HepG2 (cell line): ENCODE measurements around the gene ASGR1. TPM values are rescaled to one million over a fixed set of nuclear protein-coding genes. Genes with fewer than 3 reads are reported as not detected.

ENCODE experiments used
- ATAC-seq: fragments of 200-7000 bp; cut with Tn5 transposase; 3 replicates; pipeline ENCODE4 v1.9.1; 2020; ENCODE audit warnings: mild to moderate bottlenecking, moderate library complexity
- BruUV-seq: library from RNA; stranded (reverse); fragments of 400-500 nt; replicated peaks from 2 replicates; lab custom pipeline; 2021; lab: Mats Ljungman, UMichigan
- CTCF ChIA-PET: fragments of 300-600 bp; formaldehyde crosslinking; extraction: SDS; loops from one replicate; lab custom pipeline; 2021; ENCODE audit warnings: low total read pairs, inconsistent platforms, low intra/inter-chr PET ratio; lab: Yijun Ruan, JAX
- POLR2A ChIA-PET: fragments of 350-600 bp; sonication (Branson Sonifier 250); formaldehyde crosslinking; loops from one replicate; lab custom pipeline; 2020; ENCODE audit warnings: antibody characterized with exemption, inconsistent platforms; lab: Yijun Ruan, JAX
- DNase-seq: peaks from one replicate; pipeline ENCODE4 v3.0.0-alpha.2; 2015; ENCODE audit warnings: low spot score
- FAIRE-seq: peaks from 3 replicates; lab custom pipeline; 2011; peaks lifted over from hg19 to GRCh38; lab: Jason Lieb, UNC
- H2AFZ ChIP-seq: one replicate; pipeline ENCODE4 v1.6.1; 2011; ENCODE audit warnings: low read length, inconsistent platforms
- H3K27ac ChIP-seq: fragments of 300-600 bp; 3 replicates; pipeline ENCODE4 v1.8.0; 2011; ENCODE audit warnings: mixed run types, mild to moderate bottlenecking, mixed read lengths, low read length, inconsistent platforms; ENCODE audit not compliant: insufficient read depth; ENCODE audit errors: extremely low read length
- H3K27me3 ChIP-seq, 2 experiments: fragments of 200-600 bp in 1 of 2; 2 replicates in 1 of 2; 3 replicates in 1 of 2; pipeline versions ENCODE4 v1.6.0 to v1.8.0; 2011; ENCODE audit warnings: low read length in 2 of 2, mild to moderate bottlenecking in 2 of 2, moderate library complexity in 2 of 2, inconsistent platforms in 1 of 2; ENCODE audit not compliant: insufficient read depth in 2 of 2, control insufficient read depth in 1 of 2
- H3K36me3 ChIP-seq, 2 experiments: fragments of 200-600 bp in 1 of 2; replicated peaks in 1 of 2; 2 replicates in 1 of 2; 3 replicates in 1 of 2; pipeline versions ENCODE4 v1.5.1 to v1.8.0; 2011; ENCODE audit warnings: low read length in 2 of 2, inconsistent platforms in 1 of 2; ENCODE audit not compliant: insufficient read depth in 2 of 2, control insufficient read depth in 1 of 2
- H3K4me1 ChIP-seq: 2 replicates; pipeline ENCODE4 v1.5.1; 2012; ENCODE audit warnings: low read length, inconsistent platforms; ENCODE audit not compliant: insufficient read depth
- H3K4me2 ChIP-seq: 2 replicates; pipeline ENCODE4 v1.6.0; 2011; ENCODE audit warnings: low read depth, low read length, inconsistent platforms
- H3K4me3 ChIP-seq, 3 experiments: fragments of 200-600 bp in 1 of 3; sonication (generic), shearing (Covaris generic) in 1 of 3; replicated peaks in 1 of 3; 2 replicates each; pipeline ENCODE4 v1.5.1; 2011 to 2016; ENCODE audit warnings: low read length in 3 of 3, inconsistent platforms in 2 of 3, low read depth in 2 of 3, mild to moderate bottlenecking in 2 of 3, control low read depth in 1 of 3, mixed read lengths in 1 of 3; ENCODE audit not compliant: insufficient read depth in 1 of 3
- H3K79me2 ChIP-seq: one replicate; pipeline ENCODE4 v1.6.1; 2011; ENCODE audit warnings: low read length, inconsistent platforms; ENCODE audit not compliant: insufficient read depth
- H3K9ac ChIP-seq: 2 replicates; pipeline ENCODE4 v1.6.0; 2011; ENCODE audit warnings: mild to moderate bottlenecking, low read depth, low read length, inconsistent platforms; ENCODE audit not compliant: insufficient read depth
- H3K9me3 ChIP-seq: 2 replicates; pipeline ENCODE4 v1.5.1; 2012; ENCODE audit warnings: mild to moderate bottlenecking, low read length
- H4K20me1 ChIP-seq: 2 replicates; pipeline ENCODE4 v1.6.0; 2011; ENCODE audit warnings: inconsistent platforms, mild to moderate bottlenecking, low read length, moderate library complexity; ENCODE audit not compliant: insufficient read depth
- FOSL2 ChIP-seq: sonication (generic); formaldehyde crosslinking; IDR thresholded peaks from 2 replicates; pipeline ENCODE4 v1.4.0; 2020; ENCODE audit warnings: missing genetic modification reagents
- GABPA ChIP-seq, 2 experiments: IDR thresholded peaks; 2 replicates each; pipeline ENCODE4 v1.6.1; 2011 to 2016; ENCODE audit warnings: low read depth in 2 of 2, low read length in 1 of 2, missing biosample characterization in 1 of 2, missing genetic modification characterization in 1 of 2
- GLI4 ChIP-seq: sonication (generic); formaldehyde crosslinking; IDR thresholded peaks from 2 replicates; pipeline ENCODE4 v1.5.1; 2020; ENCODE audit warnings: missing genetic modification reagents, mild to moderate bottlenecking, moderate library complexity, borderline replicate concordance
- KAT2B ChIP-seq: fragments of 150-350 bp; IDR thresholded peaks from 2 replicates; pipeline ENCODE4 v1.6.1; 2014; ENCODE audit warnings: low read depth, low read length, borderline replicate concordance
- PREB ChIP-seq: sonication (generic); formaldehyde crosslinking; IDR thresholded peaks from 2 replicates; pipeline ENCODE4 v1.4.0; 2020; ENCODE audit warnings: missing genetic modification reagents
- SAFB2 ChIP-seq: sonication (generic); formaldehyde crosslinking; IDR thresholded peaks from 2 replicates; pipeline ENCODE4 v1.5.1; 2020; ENCODE audit warnings: missing genetic modification reagents, low read depth, mild to moderate bottlenecking, borderline replicate concordance
- SIX1 ChIP-seq: sonication (generic); formaldehyde crosslinking; IDR thresholded peaks from 2 replicates; pipeline ENCODE4 v1.4.0; 2020; ENCODE audit warnings: missing genetic modification reagents, borderline replicate concordance
- THRA ChIP-seq: sonication (generic); formaldehyde crosslinking; IDR thresholded peaks from 2 replicates; pipeline ENCODE4 v1.4.0; 2020; ENCODE audit warnings: missing genetic modification reagents, borderline replicate concordance
- ZBTB8A ChIP-seq: sonication (generic); formaldehyde crosslinking; IDR thresholded peaks from 2 replicates; pipeline ENCODE4 v1.4.0; 2020; ENCODE audit warnings: mild to moderate bottlenecking, low read depth, missing genetic modification reagents, borderline replicate concordance
- ZNF572 ChIP-seq: sonication (generic); formaldehyde crosslinking; IDR thresholded peaks from 2 replicates; pipeline ENCODE4 v1.5.1; 2020; ENCODE audit warnings: mild to moderate bottlenecking, missing genetic modification reagents
- ZNF7 ChIP-seq: IDR thresholded peaks from 2 replicates; pipeline ENCODE4 v1.6.1; 2016; ENCODE audit warnings: missing biosample characterization, missing genetic modification reagents
- WGBS: methylation state at CpG from one replicate; pipeline ENCODE4 v1.1.6; 2017; ENCODE audit warnings: low lambda C conversion rate; 5-methylcytosine and 5-hydroxymethylcytosine counted together
- in situ Hi-C: cut with HindIII; loops from 2 replicates; pipeline ENCODE4 v1.10.0; 2017; ENCODE audit warnings: low pct_unique_long_range_greater_than_20kb; ENCODE audit not compliant: extremely low pct_ligation_motif_present
- intact Hi-C: fragments of 100-400 bp; cut with micrococcal nuclease; formaldehyde crosslinking; loops from one replicate; pipeline ENCODE4 v1.10.0; 2022; ENCODE audit not compliant: unreplicated experiment
- polyA plus RNA-seq, 8 experiments: library from polyadenylated mRNA; depleted of rRNA in 3 of 8; stranded (reverse) in 7 of 8; unstranded in 1 of 8; fragments of >200 nt; fragmentation: Illumina TruSeq in 4 of 8; extraction: Trizol in 4 of 8; gene quantifications; 2 replicates each; pipeline versions ENCODE4 v1.2.1 to v1.2.3, GENCODE V29; 2011 to 2016; ENCODE audit warnings: low read depth in 4 of 8, missing spikeins in 1 of 8, mixed read lengths in 1 of 8; ENCODE audit not compliant: insufficient read depth in 1 of 8
- total RNA-seq, 5 experiments: library from RNA; depleted of rRNA; stranded (reverse); fragments of >200 nt; fragmentation: Illumina TruSeq; extraction: Trizol; gene quantifications; 2 replicates each; pipeline ENCODE4 v1.2.3, GENCODE V29; 2016; ENCODE audit warnings: low read depth in 1 of 5
- TF ChIP-seq, protein P1 (sequence below): sonication (generic); formaldehyde crosslinking; IDR thresholded peaks from 2 replicates; pipeline ENCODE4 v1.4.0; 2020; ENCODE audit warnings: mild to moderate bottlenecking, missing genetic modification reagents, borderline replicate concordance
- TF ChIP-seq, protein P2 (sequence below): sonication (generic); formaldehyde crosslinking; IDR thresholded peaks from 2 replicates; pipeline ENCODE4 v1.9.0; 2022; ENCODE audit warnings: missing genetic modification reagents, mild to moderate bottlenecking, borderline replicate concordance

Gene ASGR1
- total and polyA plus RNA-seq, 2 of the 13 experiments (the other 11 are each of a cell fraction or from before 2014, with no cell fraction given): 353 to 796 TPM

GRCh38 chr17:7132511-7133094, 46.6 kb downstream of the ASGR1 start (continued):
- TF ChIP-seq, protein P1, sequence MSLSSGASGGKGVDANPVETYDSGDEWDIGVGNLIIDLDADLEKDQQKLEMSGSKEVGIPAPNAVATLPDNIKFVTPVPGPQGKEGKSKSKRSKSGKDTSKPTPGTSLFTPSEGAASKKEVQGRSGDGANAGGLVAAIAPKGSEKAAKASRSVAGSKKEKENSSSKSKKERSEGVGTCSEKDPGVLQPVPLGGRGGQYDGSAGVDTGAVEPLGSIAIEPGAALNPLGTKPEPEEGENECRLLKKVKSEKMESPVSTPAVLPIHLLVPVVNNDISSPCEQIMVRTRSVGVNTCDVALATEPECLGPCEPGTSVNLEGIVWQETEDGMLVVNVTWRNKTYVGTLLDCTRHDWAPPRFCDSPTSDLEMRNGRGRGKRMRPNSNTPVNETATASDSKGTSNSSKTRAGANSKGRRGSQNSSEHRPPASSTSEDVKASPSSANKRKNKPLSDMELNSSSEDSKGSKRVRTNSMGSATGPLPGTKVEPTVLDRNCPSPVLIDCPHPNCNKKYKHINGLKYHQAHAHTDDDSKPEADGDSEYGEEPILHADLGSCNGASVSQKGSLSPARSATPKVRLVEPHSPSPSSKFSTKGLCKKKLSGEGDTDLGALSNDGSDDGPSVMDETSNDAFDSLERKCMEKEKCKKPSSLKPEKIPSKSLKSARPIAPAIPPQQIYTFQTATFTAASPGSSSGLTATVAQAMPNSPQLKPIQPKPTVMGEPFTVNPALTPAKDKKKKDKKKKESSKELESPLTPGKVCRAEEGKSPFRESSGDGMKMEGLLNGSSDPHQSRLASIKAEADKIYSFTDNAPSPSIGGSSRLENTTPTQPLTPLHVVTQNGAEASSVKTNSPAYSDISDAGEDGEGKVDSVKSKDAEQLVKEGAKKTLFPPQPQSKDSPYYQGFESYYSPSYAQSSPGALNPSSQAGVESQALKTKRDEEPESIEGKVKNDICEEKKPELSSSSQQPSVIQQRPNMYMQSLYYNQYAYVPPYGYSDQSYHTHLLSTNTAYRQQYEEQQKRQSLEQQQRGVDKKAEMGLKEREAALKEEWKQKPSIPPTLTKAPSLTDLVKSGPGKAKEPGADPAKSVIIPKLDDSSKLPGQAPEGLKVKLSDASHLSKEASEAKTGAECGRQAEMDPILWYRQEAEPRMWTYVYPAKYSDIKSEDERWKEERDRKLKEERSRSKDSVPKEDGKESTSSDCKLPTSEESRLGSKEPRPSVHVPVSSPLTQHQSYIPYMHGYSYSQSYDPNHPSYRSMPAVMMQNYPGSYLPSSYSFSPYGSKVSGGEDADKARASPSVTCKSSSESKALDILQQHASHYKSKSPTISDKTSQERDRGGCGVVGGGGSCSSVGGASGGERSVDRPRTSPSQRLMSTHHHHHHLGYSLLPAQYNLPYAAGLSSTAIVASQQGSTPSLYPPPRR (CRISPR knock-in tag): peak; percentile 70; the same call in 1 of the 2 replicates
- TF ChIP-seq SAFB2 (CRISPR knock-in tag) (no peak), GLI4 (CRISPR knock-in tag) (no peak), ZNF572 (CRISPR knock-in tag) (no peak)

- CTCF ChIA-PET: no interaction called here
- H3K36me3 ChIP-seq: no peaks in the 10 kb centered on the region
- no peaks in the 10 kb centered on the region for H4K20me1 ChIP-seq
- no peaks in the 10 kb centered on the region for H3K9me3 ChIP-seq
- peak overlapping the region; percentile 22 for H3K27ac ChIP-seq
- H3K79me2 ChIP-seq: no peaks in the 10 kb centered on the region
- FAIRE-seq: no peak
- BruUV-seq: no TSS peak
- H3K4me3 ChIP-seq: peak overlapping the region in 1 of 3 experiments; percentile 34; a peak in 1 of 6 replicates
- H3K4me2 ChIP-seq: peak overlapping the region; percentile 58
- H3K9ac ChIP-seq: no peak overlapping the region
- ATAC-seq: no peak
- intact Hi-C loops (no loop called here), in situ Hi-C loops (no loop called here)
- peaks cover 52% of the 10 kb centered on the region for H3K4me1 ChIP-seq
- peak overlapping the region; percentile 65 for H2AFZ ChIP-seq
- H3K27me3 ChIP-seq: no peaks in the 10 kb centered on the region
- 73% methylated on average over 5 of the region's 5 CpGs for WGBS
- DNase-seq: no peak
- POLR2A ChIA-PET: interaction anchor here (1.2 to 2.6 kb wide), 5 partner anchors 13 to 96 kb away, joined by 3 to 77 read pairs (median 4); partner anchors contain the start of genes ASGR2 and SLC16A13
- TF ChIP-seq GABPA (IDR thresholded peaks at IDR 0.05; ENCODE audit: low read depth, low read length): no peak
- no peak for TF ChIP-seq GABPA (CRISPR knock-in tag; IDR thresholded peaks at IDR 0.05; ENCODE audit: low read depth)
- TF ChIP-seq KAT2B: no peak
- no peak for TF ChIP-seq ZNF7 (CRISPR knock-in tag)
- no peak for TF ChIP-seq SIX1 (CRISPR knock-in tag)
- no peak for TF ChIP-seq ZBTB8A (CRISPR knock-in tag)
- no peak for TF ChIP-seq PREB (CRISPR knock-in tag)
- TF ChIP-seq, protein P2, sequence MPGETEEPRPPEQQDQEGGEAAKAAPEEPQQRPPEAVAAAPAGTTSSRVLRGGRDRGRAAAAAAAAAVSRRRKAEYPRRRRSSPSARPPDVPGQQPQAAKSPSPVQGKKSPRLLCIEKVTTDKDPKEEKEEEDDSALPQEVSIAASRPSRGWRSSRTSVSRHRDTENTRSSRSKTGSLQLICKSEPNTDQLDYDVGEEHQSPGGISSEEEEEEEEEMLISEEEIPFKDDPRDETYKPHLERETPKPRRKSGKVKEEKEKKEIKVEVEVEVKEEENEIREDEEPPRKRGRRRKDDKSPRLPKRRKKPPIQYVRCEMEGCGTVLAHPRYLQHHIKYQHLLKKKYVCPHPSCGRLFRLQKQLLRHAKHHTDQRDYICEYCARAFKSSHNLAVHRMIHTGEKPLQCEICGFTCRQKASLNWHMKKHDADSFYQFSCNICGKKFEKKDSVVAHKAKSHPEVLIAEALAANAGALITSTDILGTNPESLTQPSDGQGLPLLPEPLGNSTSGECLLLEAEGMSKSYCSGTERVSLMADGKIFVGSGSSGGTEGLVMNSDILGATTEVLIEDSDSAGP: no peak
- TF ChIP-seq THRA (CRISPR knock-in tag): no peak
- no peak for TF ChIP-seq FOSL2 (CRISPR knock-in tag)
Observed at GRCh38 chr17:7131423-7131791, 47.8 kb downstream of the ASGR1 start.
